ENCODE data around the gene HLA-G.
"Not testable (repeated sequence)": the region's sequence is repeated elsewhere in the genome, so short reads cannot be mapped to it uniquely, and the experiment has no call there.

Gene HLA-G

DNA sequence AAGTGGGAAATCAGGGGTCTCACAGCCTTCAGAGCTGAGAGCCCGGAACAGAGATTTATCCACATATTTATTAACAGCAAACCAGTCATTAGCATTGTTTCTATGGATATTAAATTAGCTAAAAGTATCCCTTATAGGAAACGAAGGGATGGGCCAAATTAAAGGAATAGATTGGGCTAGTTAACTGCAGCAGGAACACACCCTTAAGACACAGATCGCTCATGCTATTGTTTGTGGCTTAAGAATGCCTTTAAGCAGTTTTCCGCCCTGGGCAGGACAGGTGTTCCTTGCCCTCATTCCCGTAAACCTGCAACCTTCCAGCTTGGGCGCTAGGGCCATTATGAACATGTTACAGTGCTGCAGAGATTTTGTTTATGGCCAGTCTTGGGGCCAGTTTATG lies 48.1 kb downstream of the HLA-G start:
- not testable (repeated sequence) for DNase-seq

Measured in NCI-H345 (cell line).